HUDEP-2 (cell line): ENCODE results near the gene MYH11.

Experiments
- DNase-seq, 76 experiments: peaks; one replicate each; lab custom pipeline; 2025; ENCODE audit not compliant: unreplicated experiment in 76 of 76; lab: John Stamatoyannopoulos, UW

MYH11 gene

DNA sequence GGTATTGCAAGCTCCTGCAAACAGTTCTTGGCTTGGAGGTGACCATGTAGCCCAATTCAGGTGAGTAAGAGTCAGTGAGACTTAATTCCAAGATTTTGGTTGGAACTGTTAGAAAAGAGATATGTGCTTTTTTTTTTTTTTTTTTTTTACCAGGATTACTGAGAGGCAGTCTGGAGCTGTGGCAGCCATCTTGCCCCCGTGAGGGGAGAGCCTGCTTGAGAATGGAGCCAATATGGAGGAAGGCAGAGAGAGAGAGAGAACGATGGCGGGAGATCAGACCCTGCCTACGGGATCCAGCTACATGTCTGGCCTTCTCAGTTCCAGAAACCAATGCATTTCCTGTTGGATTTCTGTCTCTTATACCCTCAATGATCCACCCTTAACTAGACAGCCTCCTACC, 97.8 kb downstream of the MYH11 start:
- no peak for DNase-seq

GRCh38 chr16:15757630-15758251, 99.1 kb downstream of the MYH11 start:
- no peak for DNase-seq

DNA sequence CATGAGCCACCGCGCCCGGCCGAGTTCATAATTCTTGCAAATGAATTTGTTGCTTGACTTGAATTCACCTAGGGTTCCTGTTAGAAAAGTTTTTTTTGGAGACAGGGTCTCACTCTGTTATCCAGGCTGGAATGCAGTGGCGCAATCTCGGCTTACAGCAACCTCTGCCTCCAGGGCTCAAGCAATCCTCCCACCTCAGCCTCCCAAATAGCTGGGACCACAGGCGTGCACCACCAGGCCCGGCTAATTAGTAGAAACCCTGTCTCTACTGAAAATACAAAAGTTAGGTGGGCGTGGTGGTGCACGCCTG, 99.8 kb downstream of the MYH11 start:
- no peak for DNase-seq

DNA sequence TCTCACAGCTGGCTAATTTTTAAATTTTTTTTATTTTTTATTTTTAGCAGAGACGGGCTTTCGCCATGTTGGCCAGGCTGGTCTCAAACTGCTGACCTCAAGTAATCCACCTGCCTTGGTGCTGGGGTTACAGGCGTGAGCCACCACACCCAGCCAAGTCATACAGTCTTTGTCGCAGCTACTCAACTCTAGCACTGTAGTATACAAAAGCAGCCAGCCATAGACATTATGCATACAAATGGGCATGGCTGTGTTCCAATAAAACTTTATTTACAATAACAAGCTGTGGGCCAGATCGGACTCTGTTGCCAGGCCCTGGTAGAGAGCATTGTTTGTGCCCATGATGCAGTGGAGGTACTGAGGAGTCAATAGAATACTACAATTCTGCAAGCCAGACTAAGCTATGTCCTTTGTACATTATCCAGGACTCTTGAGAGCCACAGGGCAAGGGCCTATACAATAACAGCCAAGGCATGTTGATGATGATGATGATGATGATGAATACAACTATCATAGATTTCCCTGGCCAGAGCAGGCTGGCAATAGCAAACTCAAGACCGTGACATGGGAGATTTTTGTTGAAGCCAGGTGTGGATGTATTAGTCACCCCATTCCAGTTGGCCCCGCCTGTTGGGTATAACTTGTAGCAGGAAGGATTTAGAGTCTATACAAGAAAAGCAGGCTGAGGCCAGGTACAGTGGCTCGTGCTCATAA, 101.8 kb downstream of the MYH11 start:
- DNase-seq = no peak

- DNase-seq = no peak
These were observed 103.9 kb downstream of the MYH11 start for GRCh38 chr16:15752717-15753488.

GRCh38 chr16:15751940-15752339, 104.9 kb downstream of the MYH11 start:
- no peak for DNase-seq

GRCh38 chr16:15749985-15750384, 106.8 kb downstream of the MYH11 start:
- DNase-seq = no peak

GRCh38 chr16:15749371-15749770, 107.5 kb downstream of the MYH11 start:
- no peak for DNase-seq

DNA sequence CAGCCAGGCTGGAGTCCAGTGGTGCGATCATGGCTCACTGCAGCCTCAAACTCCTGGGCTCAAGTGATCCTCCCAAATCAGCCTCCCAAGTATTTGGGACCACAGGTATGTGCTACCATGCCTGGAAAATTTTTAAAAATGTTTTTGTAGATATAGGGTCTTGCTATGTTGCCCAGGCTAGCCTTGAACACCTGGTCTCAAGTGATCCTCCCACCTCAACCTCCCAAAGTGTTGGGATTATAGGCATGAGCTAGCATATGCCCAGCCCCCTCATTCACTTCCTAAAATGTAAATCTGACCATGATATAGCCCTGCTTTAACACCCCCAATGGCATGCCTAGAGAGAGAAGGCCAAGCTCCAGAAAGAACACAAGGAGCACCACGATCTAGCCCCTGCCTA, 108.2 kb downstream of the MYH11 start:
- no peak for DNase-seq

GRCh38 chr16:15747937-15748336, 108.9 kb downstream of the MYH11 start:
- DNase-seq = no peak

DNA sequence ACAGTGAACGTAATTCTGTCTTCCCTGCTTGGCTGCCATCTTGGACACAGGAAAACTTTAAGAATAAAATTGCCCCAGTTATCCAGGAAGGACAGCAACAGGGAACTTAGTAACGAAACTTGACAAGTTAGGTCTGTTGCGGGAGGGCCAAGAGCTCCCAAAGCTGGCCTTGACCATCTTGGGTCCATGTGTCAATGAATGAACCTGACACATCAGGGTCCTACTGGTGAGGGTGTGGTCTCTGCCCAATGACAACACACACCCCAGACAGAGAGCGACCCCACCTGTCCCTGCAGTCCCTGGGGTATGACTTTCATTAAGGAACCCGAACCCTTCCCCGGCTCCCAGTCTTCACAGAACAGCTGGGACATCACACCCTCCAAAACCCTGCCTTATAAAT, 110.5 kb downstream of the MYH11 start:
- DNase-seq = no peak

DNA sequence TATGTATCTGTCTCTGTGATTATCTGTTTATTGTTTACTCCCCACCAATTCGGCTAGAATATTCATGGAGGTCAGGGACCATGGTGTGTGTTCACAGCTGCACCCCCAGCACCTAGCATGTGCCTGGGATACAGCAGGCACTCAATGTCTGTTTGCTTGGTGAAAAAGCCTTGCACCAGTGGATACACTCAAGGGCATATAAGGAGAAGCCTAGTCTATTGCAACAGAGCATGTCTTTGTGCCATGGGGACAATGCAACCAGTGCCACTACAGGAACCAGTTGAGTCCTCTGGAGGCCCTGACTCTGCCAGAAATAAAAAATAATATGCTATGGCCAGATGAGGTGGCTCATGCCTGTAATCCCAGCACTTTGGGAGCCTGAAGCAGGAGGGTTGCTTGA, 113.2 kb downstream of the MYH11 start:
- no peak for DNase-seq

GRCh38 chr16:15742716-15743115, 114.1 kb downstream of the MYH11 start:
- no peak for DNase-seq

DNA sequence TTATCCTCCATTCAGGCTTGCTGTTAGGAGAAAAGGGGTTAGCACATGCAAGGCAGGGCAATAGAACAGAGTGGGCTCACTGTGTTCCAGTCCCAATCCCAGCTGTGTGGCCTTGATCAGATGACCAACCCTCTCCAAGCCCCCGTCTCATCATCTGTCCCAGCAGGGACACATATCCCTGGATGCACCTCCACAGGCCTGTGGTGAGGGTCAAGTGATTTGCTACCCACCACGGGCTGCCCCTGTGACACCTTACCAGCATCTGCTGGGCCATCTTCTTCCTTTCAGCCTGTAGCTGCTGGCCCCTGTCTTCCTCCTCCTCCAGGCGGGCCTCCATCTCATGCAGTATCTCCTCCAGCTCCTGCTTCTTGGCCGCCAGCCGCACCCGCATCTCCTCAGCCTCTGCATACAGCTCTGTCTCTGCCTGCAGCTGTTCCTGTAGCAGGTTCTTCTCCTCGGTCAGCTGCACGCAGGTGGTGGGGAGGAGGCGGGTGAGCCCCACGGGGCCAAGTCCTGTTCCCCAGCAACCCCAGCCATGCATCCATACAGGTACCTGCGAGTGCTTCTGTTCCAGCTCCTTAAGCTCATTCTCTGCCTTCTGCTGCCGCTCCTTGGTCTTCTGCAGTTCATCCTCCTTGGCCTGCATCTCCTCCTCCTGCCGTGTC, 115.5 kb downstream of the MYH11 start:
- DNase-seq = no peak

- no peak for DNase-seq
These were observed 116.9 kb downstream of the MYH11 start for GRCh38 chr16:15739950-15740349.

DNA sequence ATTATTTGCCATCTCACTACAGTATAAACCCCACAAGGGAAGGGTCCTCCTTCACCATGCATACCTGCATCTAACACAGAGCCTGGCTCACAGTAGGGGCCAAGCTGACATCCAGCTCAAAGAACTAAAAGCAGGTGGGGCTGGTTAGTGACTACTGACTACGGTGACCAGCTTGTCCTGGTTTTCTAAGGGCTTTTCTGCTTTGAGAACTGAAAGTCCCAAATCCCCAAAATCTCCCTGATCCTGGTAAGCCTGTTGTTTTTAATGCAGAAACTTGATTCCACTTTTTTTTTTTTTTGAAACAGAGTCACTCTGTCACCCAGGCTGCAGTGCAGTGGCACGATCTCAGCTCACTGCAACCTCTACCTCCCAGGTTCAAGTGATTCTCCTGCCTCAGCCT, 117.4 kb downstream of the MYH11 start:
- DNase-seq = no peak

DNA sequence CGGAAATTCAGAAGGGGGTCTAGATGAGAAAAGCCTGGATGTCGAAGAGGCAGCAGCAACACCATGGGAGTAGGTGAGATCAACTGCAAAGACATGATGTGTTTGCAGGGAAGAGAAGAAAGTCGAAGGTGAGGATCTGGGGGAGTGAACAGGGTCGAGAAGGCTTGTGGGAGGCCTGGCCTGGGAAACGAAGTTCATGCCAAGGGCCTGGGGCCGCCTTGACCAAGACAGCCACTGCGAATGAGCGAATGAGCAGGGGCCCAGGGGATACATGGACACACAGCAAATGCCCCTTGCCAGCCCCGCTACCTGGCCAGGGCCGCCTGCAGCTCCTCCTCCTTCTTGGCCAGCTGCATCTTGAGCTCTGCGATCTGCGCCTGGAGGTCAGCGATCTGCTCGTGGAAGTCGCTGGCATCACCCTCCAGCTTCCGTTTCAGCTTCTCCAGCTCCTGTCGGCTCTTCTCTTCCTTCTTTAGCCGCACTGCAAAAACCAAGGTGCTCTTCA, 119.6 kb downstream of the MYH11 start:
- no peak for DNase-seq

GRCh38 chr16:15736529-15736928, 120.3 kb downstream of the MYH11 start:
- DNase-seq = no peak

- DNase-seq = no peak
These were observed 121.2 kb downstream of the MYH11 start for GRCh38 chr16:15735610-15736009.

DNA sequence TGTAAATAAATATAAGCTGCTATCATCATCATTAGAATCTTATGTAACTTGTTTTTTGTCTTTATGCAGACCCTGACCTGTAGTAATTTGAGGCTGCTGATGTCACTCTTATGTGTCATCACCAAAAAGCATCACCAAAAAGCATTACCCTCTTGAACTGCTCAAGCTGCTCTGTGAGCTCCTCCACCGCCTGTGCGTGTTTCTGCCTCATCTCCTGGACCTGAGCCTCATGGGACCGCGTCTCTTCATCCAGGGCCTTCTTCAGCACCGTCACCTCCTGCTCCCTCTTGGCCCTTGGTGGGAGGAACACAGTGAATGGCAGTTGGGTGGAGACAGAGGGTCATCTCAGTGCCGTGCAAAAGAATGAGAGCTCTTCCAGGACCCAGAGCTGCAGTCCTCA, 124.4 kb downstream of the MYH11 start:
- DNase-seq = no peak

DNA sequence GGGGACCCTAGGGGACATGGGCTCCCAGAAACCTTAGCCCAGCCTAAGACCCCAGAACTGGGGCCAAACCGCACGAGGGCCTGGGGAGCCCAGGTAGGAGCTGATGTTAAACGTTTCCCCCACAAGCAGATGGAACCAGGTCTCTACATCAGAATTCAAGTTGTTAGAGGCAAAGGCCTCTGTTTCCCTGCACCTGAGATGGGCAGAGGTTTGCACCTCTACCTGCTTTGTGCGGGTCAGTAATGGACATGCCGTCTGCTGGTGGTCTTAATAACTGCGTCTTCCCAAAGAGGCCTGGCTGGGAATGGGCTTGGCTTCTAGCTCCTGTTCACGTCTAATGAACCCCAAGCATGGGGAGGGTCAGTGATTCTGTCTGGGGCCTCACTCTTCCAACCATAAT, 127.7 kb downstream of the MYH11 start:
- DNase-seq = no peak
